GM19438 (cell line): ENCODE results near the gene ANKRD33.

Source experiments
- ATAC-seq: cut with Tn5 transposase; IDR thresholded peaks from one replicate; pipeline ENCODE4 v1.9.1; 2021; ENCODE audit warnings: low read depth; ENCODE audit not compliant: unreplicated experiment

The ANKRD33 gene

GRCh38 chr12:51914034-51914923, 26.4 kb downstream of the ANKRD33 start:
- no peak for ATAC-seq

GRCh38 chr12:51915003-51915625, 27.2 kb downstream of the ANKRD33 start:
- ATAC-seq: no peak

GRCh38 chr12:51915951-51916350, 28.0 kb downstream of the ANKRD33 start:
- ATAC-seq: no peak

DNA sequence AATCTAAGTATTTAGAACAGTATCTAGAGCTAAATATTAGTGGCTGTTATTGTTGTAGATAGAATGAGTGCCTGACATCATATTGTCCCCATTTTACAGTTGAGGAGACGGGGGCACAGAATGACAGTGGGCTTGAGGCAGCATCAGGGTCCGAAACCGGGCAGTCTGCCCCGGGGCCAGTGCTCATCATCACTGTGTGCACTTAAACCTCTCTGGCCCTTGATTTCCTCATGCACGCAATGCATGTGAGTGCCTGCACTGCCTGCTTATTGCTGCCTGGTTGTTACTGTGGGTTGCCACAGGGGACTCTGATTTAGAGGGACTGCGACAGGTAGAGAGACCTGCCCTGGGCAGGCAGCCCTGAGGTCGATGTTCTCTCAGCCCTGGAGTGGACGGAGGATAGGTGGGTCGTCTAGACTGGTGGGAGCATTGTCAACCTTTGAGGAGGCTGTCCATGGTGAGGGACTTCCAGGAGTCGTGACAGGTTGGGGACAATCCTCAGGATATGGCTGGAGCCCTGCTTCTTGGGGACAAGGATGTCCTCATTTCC, 29.2 kb downstream of the ANKRD33 start:
- ATAC-seq: no peak

DNA sequence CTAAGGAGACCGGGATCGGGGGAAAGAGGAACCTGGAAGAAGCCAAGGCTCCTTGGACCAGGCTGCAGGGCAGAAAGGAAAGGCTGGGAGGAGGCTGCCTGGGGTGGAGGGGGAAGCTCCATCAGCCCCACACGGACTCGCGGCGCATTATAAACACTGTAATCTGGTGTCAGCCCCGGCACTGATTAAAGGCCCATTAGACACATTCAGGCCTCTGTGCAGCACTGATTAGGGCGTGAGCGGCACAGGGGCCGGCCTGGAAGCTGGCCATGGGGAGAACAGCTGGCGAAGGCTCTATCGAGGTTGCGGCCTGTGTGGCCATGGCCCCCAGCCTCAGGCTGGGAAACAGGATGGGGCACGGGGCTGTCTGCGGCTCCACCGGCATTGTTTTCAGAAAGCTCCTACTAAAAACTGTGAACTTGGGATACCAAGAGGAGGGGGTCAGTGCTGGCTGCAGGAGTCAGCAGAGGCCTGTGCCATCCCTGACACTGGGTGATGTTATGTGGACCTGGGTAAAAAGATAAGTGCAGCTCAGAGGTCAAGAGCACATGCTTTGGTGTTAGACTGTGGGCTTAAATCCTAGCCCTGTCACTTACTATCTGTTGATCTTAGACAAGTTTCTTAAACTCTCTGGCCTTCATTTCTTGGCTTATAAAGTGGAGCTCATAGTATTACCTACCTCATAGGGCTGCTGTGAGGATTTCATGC, 30.0 kb downstream of the ANKRD33 start:
- no peak for ATAC-seq

GRCh38 chr12:51920046-51920445, 32.1 kb downstream of the ANKRD33 start:
- no peak for ATAC-seq

DNA sequence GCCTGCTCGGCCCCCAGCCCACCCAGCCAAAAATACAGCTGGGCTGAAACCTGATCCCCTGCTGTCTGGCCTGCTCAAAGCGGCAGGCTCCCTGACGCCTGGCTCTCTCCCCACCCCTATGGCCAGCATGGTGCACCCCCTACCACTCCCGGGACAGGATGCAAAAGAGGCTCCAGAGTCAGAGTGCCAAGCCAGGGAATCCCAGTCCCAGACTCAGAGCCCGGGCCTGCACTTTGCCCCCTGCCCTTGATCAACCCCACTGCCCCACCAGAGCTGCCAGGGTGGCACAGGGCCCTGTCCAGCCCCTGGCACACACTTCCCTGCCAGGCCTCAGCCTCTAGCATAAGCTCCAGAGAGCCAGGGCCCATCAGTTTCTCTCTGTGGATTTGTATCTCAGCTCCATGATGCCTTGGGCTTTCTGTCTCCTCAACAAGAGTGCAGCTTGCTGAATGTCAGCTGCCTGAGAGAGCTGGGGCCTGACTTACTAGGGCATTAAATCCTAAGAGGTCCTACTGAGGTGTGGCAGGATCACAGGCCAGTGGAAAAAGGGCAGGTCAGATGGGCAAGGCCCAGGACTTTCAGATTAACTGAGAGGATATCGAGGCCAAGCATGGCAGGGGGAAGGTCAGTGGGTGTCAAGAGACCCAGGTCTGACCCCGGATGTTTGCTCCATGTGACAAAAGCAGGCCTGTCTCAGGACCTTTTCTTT, 33.3 kb downstream of the ANKRD33 start:
- ATAC-seq: no peak

- ATAC-seq: no peak
These were observed 34.2 kb downstream of the ANKRD33 start for GRCh38 chr12:51922146-51922545.

DNA sequence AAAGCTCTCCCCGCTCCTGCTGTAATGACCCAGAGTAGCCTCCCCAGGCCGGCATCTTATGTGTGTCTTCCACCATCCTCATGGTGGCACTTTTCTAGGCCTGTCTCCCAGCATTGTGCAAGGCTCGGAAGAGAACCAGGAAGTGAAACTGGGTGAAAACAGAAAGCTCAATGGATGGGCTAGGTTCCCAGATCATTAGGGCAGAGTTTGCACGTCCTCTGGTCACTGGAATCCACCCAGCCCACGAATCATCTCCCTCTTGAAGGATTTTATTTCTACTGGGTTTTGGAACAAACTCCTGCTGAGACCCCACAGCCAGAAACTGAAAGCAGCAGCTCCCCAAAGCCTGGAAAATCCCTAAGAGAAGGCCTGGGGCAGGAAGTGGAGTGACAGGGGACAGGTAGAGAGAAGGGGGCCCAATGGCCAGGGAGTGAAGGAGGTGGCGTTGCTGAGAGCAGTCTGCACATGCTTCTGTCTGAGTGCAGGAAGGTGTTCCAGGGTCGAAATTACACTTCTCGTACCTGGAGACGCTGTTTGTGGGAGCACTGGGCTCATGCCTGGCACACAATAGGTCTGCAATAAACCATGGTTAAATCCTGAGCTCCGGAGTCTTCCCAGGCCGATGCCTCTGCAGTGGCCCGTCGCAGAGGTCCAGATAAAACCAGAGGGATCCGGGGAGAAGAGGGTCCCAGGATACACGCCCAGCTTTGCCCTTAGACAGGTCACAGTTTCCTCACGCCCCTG, 35.0 kb downstream of the ANKRD33 start:
- ATAC-seq: no peak

DNA sequence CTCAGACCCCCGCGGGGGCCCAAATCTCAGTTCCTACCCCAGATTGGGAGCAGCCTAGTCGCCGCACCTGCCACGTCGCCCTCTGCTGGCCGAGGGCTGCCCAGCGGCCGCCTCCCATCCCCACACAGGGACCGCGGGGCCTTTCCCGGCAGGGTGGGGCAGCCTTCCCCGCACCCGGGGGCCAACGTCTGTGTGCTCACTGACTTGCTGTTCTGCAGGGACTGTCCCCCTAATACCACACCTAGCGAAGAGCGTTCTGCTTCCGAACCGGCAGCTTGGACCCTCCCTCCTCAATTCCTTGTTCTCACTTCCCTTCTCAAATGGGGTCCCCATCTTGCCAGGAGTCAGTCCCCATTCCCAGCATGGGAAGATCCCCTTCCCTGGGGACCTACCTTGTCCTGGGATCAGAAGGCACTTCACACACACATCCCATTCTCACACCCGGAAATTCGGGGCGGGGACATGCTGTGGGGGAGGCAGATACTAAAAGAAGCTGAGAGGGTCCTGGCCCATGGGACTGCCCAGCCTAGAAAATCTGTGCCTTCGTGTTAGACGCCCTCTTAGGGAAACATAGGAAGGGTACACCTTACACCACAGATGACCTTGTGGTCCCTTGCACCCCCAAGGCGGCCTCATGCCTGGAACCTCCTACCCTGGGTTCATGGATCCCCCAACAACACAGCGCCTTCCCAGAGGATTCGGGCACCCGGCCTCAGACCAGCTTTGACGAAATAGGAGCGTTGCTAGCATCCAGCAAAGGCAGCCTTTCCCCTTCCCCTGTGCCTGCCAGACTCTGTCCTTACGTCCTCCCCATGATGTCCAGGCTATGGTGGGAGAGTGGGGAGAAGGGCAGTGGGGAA, 35.8 kb downstream of the ANKRD33 start:
- ATAC-seq: no peak

GRCh38 chr12:51924551-51925319, 36.8 kb downstream of the ANKRD33 start:
- no peak for ATAC-seq

DNA sequence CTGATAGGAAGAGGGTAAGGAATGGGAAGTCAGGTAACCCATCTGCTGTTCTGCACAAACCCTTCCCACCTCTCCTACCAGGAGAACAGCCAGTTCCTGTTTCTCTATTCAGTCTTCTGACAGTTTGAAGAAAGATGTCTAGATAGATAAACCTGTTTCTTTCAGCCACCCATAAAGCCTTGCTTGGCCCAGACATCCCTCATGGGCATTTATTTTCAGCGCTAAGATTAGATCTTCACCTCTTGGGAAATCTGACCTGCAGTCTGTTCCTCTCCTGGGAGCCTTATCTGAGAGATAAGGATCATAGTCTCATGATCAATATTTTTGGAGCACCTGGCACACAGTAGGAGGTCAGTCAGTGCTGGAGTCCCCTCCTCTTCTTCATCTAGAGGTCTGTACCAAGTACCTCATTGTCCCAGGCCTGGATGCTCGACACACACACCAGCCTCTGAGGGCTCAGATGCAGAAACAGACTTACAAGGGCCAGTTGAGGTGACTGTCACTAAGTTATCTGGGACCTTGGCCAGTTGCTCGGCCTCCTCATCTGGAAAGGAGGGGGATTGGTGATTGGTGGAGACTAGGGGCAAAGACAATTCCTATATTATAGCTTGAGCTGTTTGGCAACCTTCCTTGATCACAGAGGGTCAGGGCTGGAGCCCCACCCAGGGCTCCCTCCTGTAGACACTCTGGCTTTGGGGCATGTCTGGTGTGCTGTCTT, 37.6 kb downstream of the ANKRD33 start:
- no peak for ATAC-seq

- no peak for ATAC-seq
These were observed 38.2 kb downstream of the ANKRD33 start for GRCh38 chr12:51926064-51926632.

- no peak for ATAC-seq
These were observed 38.8 kb downstream of the ANKRD33 start for GRCh38 chr12:51926718-51927117.

DNA sequence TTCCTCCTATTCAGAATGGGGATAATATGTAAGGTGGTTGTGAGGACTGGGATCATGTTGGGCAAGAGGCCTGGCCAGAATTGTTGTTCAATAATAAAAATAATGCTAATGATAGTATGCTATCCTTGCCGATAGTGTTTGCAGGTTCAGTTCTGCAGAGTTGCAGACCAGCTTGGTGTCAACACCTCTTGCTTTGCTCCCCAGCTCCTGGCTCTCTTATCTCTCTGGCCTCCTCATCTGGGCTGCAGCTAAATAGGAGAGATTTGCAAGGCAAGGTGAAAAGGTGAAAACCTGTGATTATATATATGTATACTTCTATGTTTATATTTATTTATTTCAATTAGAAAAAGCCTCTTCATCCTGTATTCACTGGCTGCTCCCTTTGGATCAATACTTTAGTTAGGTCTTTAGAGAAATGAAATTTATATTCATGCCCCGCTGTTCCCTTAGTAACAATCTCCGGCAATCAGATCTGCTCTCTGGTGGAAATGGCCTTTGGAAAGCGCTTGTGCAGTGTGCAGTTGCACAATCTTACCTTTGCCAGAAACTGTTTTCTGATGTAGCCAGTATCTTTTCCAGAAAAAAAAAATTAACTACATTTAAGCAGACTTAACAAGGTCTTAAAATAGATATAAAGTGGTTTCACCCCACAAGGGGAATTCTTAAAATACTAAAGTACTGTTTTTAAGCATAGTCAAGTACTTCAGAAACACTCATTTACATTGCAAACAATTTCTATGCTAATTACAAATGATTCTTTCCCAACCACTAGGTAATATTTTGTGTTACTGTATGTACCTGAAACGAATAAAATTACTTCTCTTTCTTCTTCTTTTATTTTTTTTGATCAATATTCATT, 44.5 kb downstream of the ANKRD33 start:
- no peak for ATAC-seq

GRCh38 chr12:51934080-51934479, 46.2 kb downstream of the ANKRD33 start:
- ATAC-seq: no peak
